SK-N-MC (cell line): ENCODE results near the gene ROCK2.

Experiments
- EZH2 ChIP-seq: fragments of 200-600 bp; sonication (generic); IDR thresholded peaks from one replicate; pipeline ENCODE4 v1.6.1; 2017; ENCODE audit warnings: antibody characterized with exemption
- FOXP2 ChIP-seq: optimal IDR thresholded peaks from 2 replicates; pipeline ENCODE3; 2011; ENCODE audit warnings: mild to moderate bottlenecking, moderate library complexity; ENCODE audit not compliant: insufficient read depth; ENCODE audit errors: extremely low read length, control extremely low read depth
- POLR2AphosphoS5 ChIP-seq: IDR thresholded peaks from 2 replicates; pipeline ENCODE4 v1.6.1; 2012; ENCODE audit warnings: mild to moderate bottlenecking, low read depth, low read length, borderline replicate concordance

- TF ChIP-seq POLR2AphosphoS5 (no peak), FOXP2 (no peak), EZH2 (no peak)
These were observed 187.9 kb downstream of the ROCK2 start for GRCh38 chr2:11156396-11157075.
